PFSK-1 (cell line): Measurements from ENCODE around the gene MYH14.

Experiments used
- FOXP2 ChIP-seq: optimal IDR thresholded peaks from 2 replicates; pipeline ENCODE3; 2011; ENCODE audit warnings: borderline replicate concordance, control low read depth, inconsistent platforms; ENCODE audit not compliant: insufficient read depth; ENCODE audit errors: extremely low read length, extremely low read depth
- POLR2AphosphoS5 ChIP-seq: IDR thresholded peaks from 2 replicates; pipeline ENCODE4 v1.6.1; 2012; ENCODE audit warnings: low read depth, mild to moderate bottlenecking, control low read depth, low read length, moderate library complexity
- SIN3A ChIP-seq: IDR thresholded peaks from 2 replicates; pipeline ENCODE4 v1.6.1; 2012; ENCODE audit warnings: mild to moderate bottlenecking, low read length, moderate library complexity, borderline replicate concordance; ENCODE audit not compliant: insufficient read depth
- TAF1 ChIP-seq: IDR thresholded peaks from 2 replicates; pipeline ENCODE4 v1.6.1; 2012; ENCODE audit warnings: low read length, control low read depth, borderline replicate concordance; ENCODE audit not compliant: insufficient read depth
- TF ChIP-seq, protein P1 (sequence below), 2 experiments: IDR thresholded peaks; 2 replicates each; pipeline versions ENCODE4 v1.6.1 to v1.8.0; 2011 to 2012; ENCODE audit warnings: low read depth in 2 of 2, low read length in 2 of 2, control low read depth in 1 of 2, inconsistent platforms in 1 of 2, mild to moderate bottlenecking in 1 of 2, moderate library complexity in 1 of 2; ENCODE audit not compliant: insufficient read depth in 1 of 2

DNA sequence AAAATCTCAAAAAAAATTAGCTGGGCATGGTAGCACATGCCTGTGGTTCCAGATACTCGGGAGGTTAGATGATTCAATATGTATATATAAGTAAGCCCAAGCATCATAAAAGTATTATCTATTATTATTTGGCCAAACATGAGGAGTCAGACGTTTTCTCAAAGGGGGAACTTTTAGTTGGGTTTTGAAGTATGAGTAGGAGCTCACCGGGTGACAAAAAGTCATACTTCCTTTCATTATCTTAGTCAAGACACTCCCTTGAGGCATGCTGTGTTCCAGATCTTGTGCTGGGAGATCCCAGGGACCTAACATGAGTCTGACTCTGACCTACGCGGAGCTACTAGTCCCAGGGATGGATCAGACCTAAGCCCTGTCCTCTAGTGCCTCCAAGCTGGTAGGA, 8.2 kb upstream of the MYH14 start:
- TF ChIP-seq, protein P1, sequence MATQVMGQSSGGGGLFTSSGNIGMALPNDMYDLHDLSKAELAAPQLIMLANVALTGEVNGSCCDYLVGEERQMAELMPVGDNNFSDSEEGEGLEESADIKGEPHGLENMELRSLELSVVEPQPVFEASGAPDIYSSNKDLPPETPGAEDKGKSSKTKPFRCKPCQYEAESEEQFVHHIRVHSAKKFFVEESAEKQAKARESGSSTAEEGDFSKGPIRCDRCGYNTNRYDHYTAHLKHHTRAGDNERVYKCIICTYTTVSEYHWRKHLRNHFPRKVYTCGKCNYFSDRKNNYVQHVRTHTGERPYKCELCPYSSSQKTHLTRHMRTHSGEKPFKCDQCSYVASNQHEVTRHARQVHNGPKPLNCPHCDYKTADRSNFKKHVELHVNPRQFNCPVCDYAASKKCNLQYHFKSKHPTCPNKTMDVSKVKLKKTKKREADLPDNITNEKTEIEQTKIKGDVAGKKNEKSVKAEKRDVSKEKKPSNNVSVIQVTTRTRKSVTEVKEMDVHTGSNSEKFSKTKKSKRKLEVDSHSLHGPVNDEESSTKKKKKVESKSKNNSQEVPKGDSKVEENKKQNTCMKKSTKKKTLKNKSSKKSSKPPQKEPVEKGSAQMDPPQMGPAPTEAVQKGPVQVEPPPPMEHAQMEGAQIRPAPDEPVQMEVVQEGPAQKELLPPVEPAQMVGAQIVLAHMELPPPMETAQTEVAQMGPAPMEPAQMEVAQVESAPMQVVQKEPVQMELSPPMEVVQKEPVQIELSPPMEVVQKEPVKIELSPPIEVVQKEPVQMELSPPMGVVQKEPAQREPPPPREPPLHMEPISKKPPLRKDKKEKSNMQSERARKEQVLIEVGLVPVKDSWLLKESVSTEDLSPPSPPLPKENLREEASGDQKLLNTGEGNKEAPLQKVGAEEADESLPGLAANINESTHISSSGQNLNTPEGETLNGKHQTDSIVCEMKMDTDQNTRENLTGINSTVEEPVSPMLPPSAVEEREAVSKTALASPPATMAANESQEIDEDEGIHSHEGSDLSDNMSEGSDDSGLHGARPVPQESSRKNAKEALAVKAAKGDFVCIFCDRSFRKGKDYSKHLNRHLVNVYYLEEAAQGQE (IDR thresholded peaks at IDR 0.05; ENCODE audit: insufficient read depth in 1 of 2, low read depth in 2 of 2, low read length in 2 of 2): no peak
- TF ChIP-seq TAF1: no peak
- TF ChIP-seq POLR2AphosphoS5: no peak
- TF ChIP-seq SIN3A: no peak
- no peak for TF ChIP-seq FOXP2
